Measurements from ENCODE around the gene ADORA1.

ADORA1 gene

GRCh38 chr1:203201516-203202205, 74.1 kb downstream of the ADORA1 start:
- Histone ChIP-seq H3K9me3 (ENCODE audit: low read depth, low read length) (no peaks in the 10 kb centered on the region), H3K9ac (ENCODE audit: insufficient read length) (no peak overlapping the region), H3K4me3 (no peak overlapping the region), H3K36me3 (ENCODE audit: insufficient read depth, low read length) (no peaks in the 10 kb centered on the region), H3K27ac (no peak overlapping the region)
- no peak for DNase-seq (ENCODE audit: low read depth, low spot score)
- no peak for TF ChIP-seq FOXP2 (optimal IDR thresholded peaks at IDR 0.05; ENCODE audit: control extremely low read depth, extremely low read length, insufficient read depth)
- TF ChIP-seq EZH2 (IDR thresholded peaks at IDR 0.05), result no peak
- no peak for TF ChIP-seq POLR2AphosphoS5 (IDR thresholded peaks at IDR 0.05; ENCODE audit: borderline replicate concordance, low read depth, low read length)

- H3K4me3 ChIP-seq, result no peak overlapping the region
- TF ChIP-seq FOXP2 (optimal IDR thresholded peaks at IDR 0.05; ENCODE audit: control extremely low read depth, extremely low read length, insufficient read depth) (no peak), POLR2AphosphoS5 (IDR thresholded peaks at IDR 0.05; ENCODE audit: borderline replicate concordance, low read depth, low read length) (no peak)
- H3K9me3 ChIP-seq (ENCODE audit: low read depth, low read length), result no peaks in the 10 kb centered on the region
- DNase-seq (ENCODE audit: low read depth, low spot score), result no peak
- no peaks in the 10 kb centered on the region for H3K36me3 ChIP-seq (ENCODE audit: insufficient read depth, low read length)
- H3K27ac ChIP-seq, result no peak overlapping the region
- H3K9ac ChIP-seq (ENCODE audit: insufficient read length), result no peak overlapping the region
Observed at GRCh38 chr1:203202431-203203245, 75.1 kb downstream of the ADORA1 start.

- Histone ChIP-seq H3K9me3 (ENCODE audit: low read depth, low read length) (no peaks in the 10 kb centered on the region), H3K36me3 (ENCODE audit: insufficient read depth, low read length) (no peaks in the 10 kb centered on the region), H3K27ac (no peak overlapping the region), H3K4me3 (no peak overlapping the region), H3K9ac (ENCODE audit: insufficient read length) (no peak overlapping the region)
- TF ChIP-seq EZH2 (IDR thresholded peaks at IDR 0.05), result no peak
- TF ChIP-seq POLR2AphosphoS5 (IDR thresholded peaks at IDR 0.05; ENCODE audit: borderline replicate concordance, low read depth, low read length), result no peak
- TF ChIP-seq FOXP2 (optimal IDR thresholded peaks at IDR 0.05; ENCODE audit: control extremely low read depth, extremely low read length, insufficient read depth), result no peak
- no peak for DNase-seq (ENCODE audit: low read depth, low spot score)
Observed at GRCh38 chr1:203204756-203205155, 77.2 kb downstream of the ADORA1 start.

- H3K9me3 ChIP-seq (ENCODE audit: low read depth, low read length), result no peaks in the 10 kb centered on the region
- no peak for DNase-seq (ENCODE audit: low read depth, low spot score)
- TF ChIP-seq EZH2 (IDR thresholded peaks at IDR 0.05) (no peak), POLR2AphosphoS5 (IDR thresholded peaks at IDR 0.05; ENCODE audit: borderline replicate concordance, low read depth, low read length) (no peak), FOXP2 (optimal IDR thresholded peaks at IDR 0.05; ENCODE audit: control extremely low read depth, extremely low read length, insufficient read depth) (no peak)
- no peak overlapping the region for H3K27ac ChIP-seq
- no peaks in the 10 kb centered on the region for H3K36me3 ChIP-seq (ENCODE audit: insufficient read depth, low read length)
- H3K4me3 ChIP-seq, result no peak overlapping the region
- H3K9ac ChIP-seq (ENCODE audit: insufficient read length), result no peak overlapping the region
Observed at GRCh38 chr1:203206129-203206687, 78.7 kb downstream of the ADORA1 start.

GRCh38 chr1:203207751-203208150, 80.2 kb downstream of the ADORA1 start:
- Histone ChIP-seq H3K4me3 (no peak overlapping the region), H3K27ac (no peak overlapping the region), H3K9ac (ENCODE audit: insufficient read length) (no peak overlapping the region), H3K36me3 (ENCODE audit: insufficient read depth, low read length) (no peaks in the 10 kb centered on the region), H3K9me3 (ENCODE audit: low read depth, low read length) (no peaks in the 10 kb centered on the region)
- DNase-seq (ENCODE audit: low read depth, low spot score), result no peak
- TF ChIP-seq POLR2AphosphoS5 (IDR thresholded peaks at IDR 0.05; ENCODE audit: borderline replicate concordance, low read depth, low read length), result no peak
- no peak for TF ChIP-seq EZH2 (IDR thresholded peaks at IDR 0.05)
- no peak for TF ChIP-seq FOXP2 (optimal IDR thresholded peaks at IDR 0.05; ENCODE audit: control extremely low read depth, extremely low read length, insufficient read depth)

GRCh38 chr1:203208181-203208580, 80.7 kb downstream of the ADORA1 start:
- H3K9ac ChIP-seq (ENCODE audit: insufficient read length), result no peak overlapping the region
- no peaks in the 10 kb centered on the region for H3K36me3 ChIP-seq (ENCODE audit: insufficient read depth, low read length)
- TF ChIP-seq FOXP2 (optimal IDR thresholded peaks at IDR 0.05; ENCODE audit: control extremely low read depth, extremely low read length, insufficient read depth) (no peak), POLR2AphosphoS5 (IDR thresholded peaks at IDR 0.05; ENCODE audit: borderline replicate concordance, low read depth, low read length) (no peak), EZH2 (IDR thresholded peaks at IDR 0.05) (no peak)
- no peak overlapping the region for H3K4me3 ChIP-seq
- no peaks in the 10 kb centered on the region for H3K9me3 ChIP-seq (ENCODE audit: low read depth, low read length)
- DNase-seq (ENCODE audit: low read depth, low spot score), result no peak
- no peak overlapping the region for H3K27ac ChIP-seq

GRCh38 chr1:203210350-203210749, 82.8 kb downstream of the ADORA1 start:
- no peaks in the 10 kb centered on the region for H3K36me3 ChIP-seq (ENCODE audit: insufficient read depth, low read length)
- TF ChIP-seq FOXP2 (optimal IDR thresholded peaks at IDR 0.05; ENCODE audit: control extremely low read depth, extremely low read length, insufficient read depth) (no peak), POLR2AphosphoS5 (IDR thresholded peaks at IDR 0.05; ENCODE audit: borderline replicate concordance, low read depth, low read length) (no peak), EZH2 (IDR thresholded peaks at IDR 0.05) (no peak)
- no peak overlapping the region for H3K4me3 ChIP-seq
- no peaks in the 10 kb centered on the region for H3K9me3 ChIP-seq (ENCODE audit: low read depth, low read length)
- no peak overlapping the region for H3K27ac ChIP-seq
- no peak for DNase-seq (ENCODE audit: low read depth, low spot score)
- H3K9ac ChIP-seq (ENCODE audit: insufficient read length), result no peak overlapping the region

- TF ChIP-seq EZH2 (IDR thresholded peaks at IDR 0.05) (no peak), POLR2AphosphoS5 (IDR thresholded peaks at IDR 0.05; ENCODE audit: borderline replicate concordance, low read depth, low read length) (no peak), FOXP2 (optimal IDR thresholded peaks at IDR 0.05; ENCODE audit: control extremely low read depth, extremely low read length, insufficient read depth) (no peak)
- no peak for DNase-seq (ENCODE audit: low read depth, low spot score)
- H3K4me3 ChIP-seq, result no peak overlapping the region
- no peak overlapping the region for H3K27ac ChIP-seq
- no peaks in the 10 kb centered on the region for H3K36me3 ChIP-seq (ENCODE audit: insufficient read depth, low read length)
- no peaks in the 10 kb centered on the region for H3K9me3 ChIP-seq (ENCODE audit: low read depth, low read length)
- H3K9ac ChIP-seq (ENCODE audit: insufficient read length), result no peak overlapping the region
Observed at GRCh38 chr1:203210988-203211387, 83.5 kb downstream of the ADORA1 start.
